HG03095 (cell line): Measurements from ENCODE around the gene PYROXD2.

Source experiments
- ATAC-seq: cut with Tn5 transposase; IDR thresholded peaks from one replicate; pipeline ENCODE4 v1.9.1; 2021; ENCODE audit warnings: moderate library complexity; ENCODE audit not compliant: unreplicated experiment

The PYROXD2 gene

GRCh38 chr10:98435178-98435577, 20.2 kb upstream of the PYROXD2 start:
- ATAC-seq: no peak

GRCh38 chr10:98433881-98434732, 19.1 kb upstream of the PYROXD2 start:
- ATAC-seq: no peak

GRCh38 chr10:98433371-98433770, 18.4 kb upstream of the PYROXD2 start:
- ATAC-seq: no peak

GRCh38 chr10:98432330-98432729, 17.3 kb upstream of the PYROXD2 start:
- no peak for ATAC-seq

- ATAC-seq: no peak
Observed at GRCh38 chr10:98431016-98431415, 16.0 kb upstream of the PYROXD2 start.

- no peak for ATAC-seq
Observed at GRCh38 chr10:98430427-98430826, 15.4 kb upstream of the PYROXD2 start.

- no peak for ATAC-seq
Observed at GRCh38 chr10:98429320-98430072, 14.5 kb upstream of the PYROXD2 start.

GRCh38 chr10:98427011-98427515, 12.1 kb upstream of the PYROXD2 start:
- no peak for ATAC-seq

GRCh38 chr10:98425511-98426352, 10.8 kb upstream of the PYROXD2 start:
- no peak for ATAC-seq

GRCh38 chr10:98424295-98425254, 9.6 kb upstream of the PYROXD2 start:
- no peak for ATAC-seq

- ATAC-seq: no peak
Observed at GRCh38 chr10:98423691-98424120, 8.7 kb upstream of the PYROXD2 start.

GRCh38 chr10:98422182-98422581, 7.2 kb upstream of the PYROXD2 start:
- ATAC-seq: no peak

GRCh38 chr10:98420786-98421185, 5.8 kb upstream of the PYROXD2 start:
- no peak for ATAC-seq

- ATAC-seq: no peak
Observed at GRCh38 chr10:98419469-98420261, 4.7 kb upstream of the PYROXD2 start.

GRCh38 chr10:98418665-98419468, 3.9 kb upstream of the PYROXD2 start:
- ATAC-seq: no peak

- no peak for ATAC-seq
Observed at GRCh38 chr10:98417973-98418664, 3.1 kb upstream of the PYROXD2 start.

GRCh38 chr10:98417481-98417959, 2.5 kb upstream of the PYROXD2 start:
- no peak for ATAC-seq
